ENCODE results near the gene ZDHHC8.
A peak's percentile ranks its signal among the peaks of the same experiment; 100 is the strongest.

ZDHHC8 gene

GRCh38 chr22:20131597-20131858, at the start of gene ZDHHC8:
Gene ZDHHC8, plus strand, starts transcription at chr22:20131804. Its CDS starts 144 bp downstream, at chr22:20131948.
- DNase-seq (ENCODE audit: low spot score), result peak; percentile 62

GRCh38 chr22:20083157-20083890, 48.3 kb upstream of the ZDHHC8 start:
- no peak for DNase-seq (ENCODE audit: low spot score)

GRCh38 chr22:20083891-20084546, 47.6 kb upstream of the ZDHHC8 start:
- no peak for DNase-seq (ENCODE audit: low spot score)

DNA sequence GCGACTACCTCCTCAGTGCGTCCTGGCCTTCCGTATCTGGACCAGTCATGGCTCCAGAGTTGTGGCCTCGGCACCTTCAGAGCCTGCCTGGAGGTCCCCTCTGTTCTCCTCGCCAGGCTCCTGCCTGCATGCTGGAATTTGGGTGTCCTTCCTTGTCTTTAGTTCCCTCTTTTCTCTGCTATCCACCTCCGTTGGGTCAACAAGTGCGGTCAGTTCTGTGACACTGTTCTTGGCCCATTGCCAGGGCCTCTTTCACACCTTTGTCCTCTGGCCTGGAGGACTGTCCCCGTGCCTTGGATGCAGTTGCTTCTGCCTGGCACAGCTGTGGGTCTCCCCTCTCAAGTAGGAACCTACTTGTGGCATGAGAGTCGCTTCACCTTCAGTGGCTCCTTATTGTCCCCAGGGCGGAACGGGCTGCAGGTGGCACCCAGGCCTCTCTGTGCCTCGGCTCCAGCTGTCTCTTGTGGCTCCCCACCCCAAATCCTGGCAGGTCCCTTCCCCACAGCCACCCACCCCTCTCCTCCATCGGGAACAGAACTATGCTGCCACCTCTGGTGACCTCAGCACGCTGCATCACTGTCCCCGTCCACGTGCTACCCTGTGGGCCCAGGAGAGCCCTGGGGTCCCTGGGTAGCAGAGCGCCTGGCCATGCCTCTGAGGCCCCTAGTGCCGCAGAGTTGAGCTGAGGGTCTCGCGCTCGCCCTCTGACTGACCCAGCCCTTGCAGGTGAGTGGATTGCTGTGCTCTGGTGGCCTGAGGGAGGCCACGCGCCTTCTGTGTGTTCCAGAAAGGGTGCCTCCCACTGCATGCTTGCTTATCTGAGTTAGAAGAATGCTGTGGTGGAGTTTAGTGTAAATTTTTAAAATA, 46.8 kb upstream of the ZDHHC8 start:
- peak; percentile 80 for DNase-seq (ENCODE audit: low spot score)

DNA sequence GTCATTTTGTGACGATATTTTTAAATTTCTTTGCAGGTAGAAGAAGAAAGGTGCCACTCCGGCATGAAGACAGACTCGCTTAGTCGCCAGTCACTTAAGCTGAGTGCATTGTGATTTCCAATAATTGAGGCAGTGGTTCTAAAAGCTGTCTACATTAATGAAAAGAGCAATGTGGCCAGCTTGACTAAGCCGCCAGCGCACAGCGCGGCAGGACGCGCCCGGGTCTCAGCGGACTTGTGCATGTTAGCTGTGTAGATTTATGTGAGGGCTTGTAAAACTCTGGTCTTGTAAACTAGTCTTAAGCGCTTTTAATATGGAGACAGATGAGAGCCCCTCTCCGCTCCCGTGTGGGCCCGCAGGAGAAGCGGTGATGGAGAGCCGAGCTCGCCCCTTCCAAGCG, 46.0 kb upstream of the ZDHHC8 start:
- DNase-seq (ENCODE audit: low spot score), result no peak

DNA sequence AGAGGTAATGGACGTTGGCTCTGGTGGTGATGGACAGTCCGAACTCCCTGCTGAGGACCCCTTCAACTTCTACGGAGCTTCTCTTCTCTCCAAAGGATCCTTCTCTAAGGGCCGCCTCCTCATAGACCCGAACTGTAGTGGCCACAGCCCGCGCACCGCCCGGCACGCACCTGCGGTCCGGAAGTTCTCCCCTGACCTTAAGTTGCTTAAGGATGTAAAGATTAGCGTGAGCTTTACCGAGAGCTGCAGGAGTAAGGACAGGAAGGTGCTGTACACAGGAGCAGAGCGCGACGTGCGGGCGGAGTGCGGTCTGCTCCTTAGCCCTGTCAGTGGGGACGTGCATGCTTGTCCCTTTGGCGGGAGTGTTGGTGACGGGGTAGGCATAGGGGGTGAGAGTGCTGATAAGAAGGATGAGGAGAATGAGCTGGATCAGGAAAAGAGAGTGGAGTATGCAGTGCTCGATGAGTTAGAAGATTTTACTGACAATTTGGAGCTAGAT, 45.5 kb upstream of the ZDHHC8 start:
- DNase-seq (ENCODE audit: low spot score), result no peak

DNA sequence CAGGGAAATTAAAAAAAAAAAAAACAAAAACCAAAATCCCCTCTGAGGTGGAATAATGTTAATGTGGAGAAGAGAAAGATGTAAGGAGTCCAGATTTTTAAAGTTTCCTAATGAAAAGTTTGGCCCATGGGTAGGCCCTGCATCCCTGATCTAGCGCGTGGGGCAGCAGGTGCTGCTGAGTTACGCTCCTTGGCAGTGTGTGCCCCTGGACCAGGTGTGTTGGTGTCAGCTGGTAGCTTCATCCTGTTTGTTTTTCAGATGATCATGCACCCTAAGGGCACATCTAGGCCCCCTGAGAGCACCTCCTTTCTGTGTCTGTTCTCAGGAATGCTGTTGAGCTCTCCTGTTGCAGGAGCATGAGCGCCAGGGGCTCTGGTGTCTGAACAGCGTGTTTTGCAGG, 44.8 kb upstream of the ZDHHC8 start:
- no peak for DNase-seq (ENCODE audit: low spot score)

GRCh38 chr22:20087319-20088262, 44.0 kb upstream of the ZDHHC8 start:
- no peak for DNase-seq (ENCODE audit: low spot score)

DNA sequence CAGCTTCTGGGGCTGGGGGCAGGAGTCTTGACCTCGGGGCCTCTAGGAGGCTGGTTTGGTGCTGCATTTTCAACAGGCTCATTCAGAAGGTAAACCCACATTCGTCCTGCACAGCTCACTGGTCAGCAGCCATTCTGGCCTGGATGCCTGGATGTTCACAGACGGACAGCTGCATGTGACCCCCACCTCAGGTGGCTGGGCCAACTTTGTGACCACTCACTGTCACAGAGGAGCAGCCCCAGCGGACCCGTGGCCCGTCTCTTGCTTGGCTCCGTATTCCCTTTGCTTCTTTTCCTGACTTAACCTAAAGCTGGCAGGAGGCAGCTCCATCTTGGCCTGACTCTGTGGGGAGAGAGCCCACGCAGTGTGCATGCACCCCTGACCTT, 43.3 kb upstream of the ZDHHC8 start:
- DNase-seq (ENCODE audit: low spot score), result no peak

DNA sequence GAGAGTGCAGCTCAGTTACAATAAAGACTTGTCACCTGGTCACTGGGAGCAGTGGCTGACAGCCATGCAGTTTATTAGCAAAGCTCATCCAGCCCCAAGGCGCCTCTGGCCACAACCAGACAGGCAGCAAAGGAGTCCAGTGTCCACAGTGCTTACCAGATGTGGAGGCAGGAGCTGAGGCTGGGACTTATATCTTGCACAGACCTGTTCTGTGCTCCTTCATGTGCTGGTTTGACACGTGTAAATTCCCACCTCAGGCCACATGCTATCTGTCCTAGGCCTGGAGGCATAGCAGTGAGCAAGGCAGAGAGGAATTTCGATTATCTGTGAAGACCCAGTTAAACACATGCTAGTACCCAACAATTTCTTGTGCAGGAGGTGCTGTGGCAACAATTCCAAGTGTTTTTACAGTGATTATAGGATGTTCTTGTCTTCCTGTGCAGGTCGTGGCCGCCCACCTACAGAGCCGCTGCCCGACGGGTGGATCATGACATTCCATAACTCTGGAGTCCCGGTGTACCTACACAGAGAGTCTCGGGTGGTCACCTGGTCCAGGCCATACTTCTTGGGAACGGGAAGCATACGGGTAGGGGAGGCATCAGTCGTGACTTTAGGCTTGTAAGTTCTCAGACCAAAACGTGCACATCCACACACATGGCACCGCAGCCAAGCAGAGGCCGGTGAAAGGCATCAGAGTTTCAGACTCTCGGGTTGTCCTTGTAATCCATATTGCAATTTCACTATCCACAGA, 42.2 kb upstream of the ZDHHC8 start:
- no peak for DNase-seq (ENCODE audit: low spot score)

- DNase-seq (ENCODE audit: low spot score), result no peak
These were observed 41.5 kb upstream of the ZDHHC8 start for GRCh38 chr22:20089977-20090729.

DNA sequence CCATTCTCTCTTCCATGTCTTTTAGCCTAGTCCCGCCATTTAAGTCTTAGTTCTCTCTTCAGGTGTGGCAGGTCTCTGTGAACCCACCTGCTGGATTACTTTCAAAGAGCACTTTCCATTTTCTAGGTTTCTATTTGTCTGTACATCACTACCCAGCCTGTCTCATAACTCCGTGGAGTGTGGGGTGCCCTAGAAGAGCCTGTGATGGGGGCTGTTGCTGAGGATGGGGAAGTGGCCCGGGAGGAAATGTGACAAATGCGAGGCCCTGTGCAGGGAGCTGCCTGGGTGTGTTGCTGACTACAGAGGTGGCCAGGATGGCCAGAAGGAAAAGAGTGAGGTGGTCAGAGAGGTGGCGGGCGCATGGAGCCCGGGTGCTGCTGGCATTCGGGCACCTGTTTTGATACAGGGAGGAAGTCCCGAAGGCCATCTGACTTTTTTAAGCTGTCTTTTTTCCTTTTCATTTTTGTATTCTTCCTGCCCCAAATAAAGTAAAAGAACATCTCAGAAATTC, 40.8 kb upstream of the ZDHHC8 start:
- no peak for DNase-seq (ENCODE audit: low spot score)

- no peak for DNase-seq (ENCODE audit: low spot score)
These were observed 39.7 kb upstream of the ZDHHC8 start for GRCh38 chr22:20091690-20092476.

- DNase-seq (ENCODE audit: low spot score), result no peak
These were observed 39.1 kb upstream of the ZDHHC8 start for GRCh38 chr22:20092477-20092854.

DNA sequence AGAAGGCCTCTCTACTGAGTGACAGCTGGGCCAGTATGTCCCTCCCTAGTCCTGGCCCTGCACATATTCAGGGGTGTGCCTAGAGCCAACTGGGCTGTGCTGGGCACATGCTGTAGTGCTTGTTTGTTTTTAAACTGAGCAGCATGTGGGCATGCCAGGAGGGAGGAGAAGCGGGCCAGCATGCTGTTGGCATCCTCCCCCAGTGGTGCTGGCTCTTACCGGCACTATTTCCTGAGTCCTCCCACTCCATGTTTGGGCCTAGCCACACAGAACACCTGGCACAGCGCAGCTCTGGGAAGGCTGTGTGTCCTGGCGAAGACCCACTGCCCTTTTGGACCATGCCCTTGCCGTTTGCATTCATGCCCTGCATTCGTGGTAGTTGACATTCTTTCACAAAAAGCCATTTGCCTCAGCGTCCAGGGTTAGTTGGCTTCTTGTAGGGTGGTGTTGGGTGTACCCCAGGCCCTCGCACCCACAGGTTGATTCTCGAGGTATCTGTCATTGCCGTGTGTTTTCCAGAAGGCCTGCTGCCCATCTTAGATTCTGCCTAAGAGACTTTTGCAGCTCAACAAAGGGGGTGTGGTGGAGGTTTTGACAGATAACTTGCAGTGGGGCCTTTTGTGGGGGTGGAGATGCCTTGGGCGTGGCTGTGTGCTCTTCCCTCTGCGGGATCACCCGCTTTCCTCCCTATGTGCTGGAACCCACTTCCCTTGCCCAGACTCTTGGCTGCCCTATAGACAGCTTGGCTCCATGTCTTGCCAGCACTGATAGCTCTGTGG, 38.0 kb upstream of the ZDHHC8 start:
- DNase-seq (ENCODE audit: low spot score), result no peak

DNA sequence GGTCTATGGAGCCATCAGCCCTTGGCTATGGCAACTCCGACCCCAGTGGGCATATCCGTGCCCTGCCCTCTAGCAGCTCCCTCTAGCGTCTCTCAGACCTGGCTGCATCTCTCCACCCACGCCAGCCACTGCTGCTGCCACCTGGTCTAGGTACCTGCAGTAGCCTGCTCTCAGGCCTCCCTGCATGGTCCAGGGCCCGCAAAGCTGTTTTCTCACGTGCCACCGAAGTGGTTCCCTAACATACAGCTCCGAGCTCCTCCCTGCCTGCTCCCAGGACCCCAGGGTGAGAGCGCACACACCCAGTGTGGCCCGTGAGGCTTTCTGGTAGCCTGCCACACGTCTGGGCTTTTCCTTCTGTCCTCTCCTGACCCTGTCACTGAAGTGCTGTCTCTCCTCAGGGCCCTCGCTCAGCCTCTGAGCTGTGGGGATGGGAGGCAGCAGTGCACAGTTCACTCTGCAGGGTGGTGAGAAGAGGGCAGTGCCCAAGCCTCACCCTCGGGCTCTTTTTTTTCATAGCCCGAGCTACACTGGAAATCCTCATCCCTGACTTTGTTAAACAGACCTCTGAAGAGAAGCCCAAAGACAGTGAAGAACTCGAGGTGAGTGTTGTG, 37.3 kb upstream of the ZDHHC8 start:
- no peak for DNase-seq (ENCODE audit: low spot score)

GRCh38 chr22:20095521-20095920, 36.1 kb upstream of the ZDHHC8 start:
- DNase-seq (ENCODE audit: low spot score), result no peak
